ENCODE data around the gene PCLO.

The PCLO gene

GRCh38 chr7:82755705-82756551 is 406.8 kb downstream of the PCLO start:
- H3K9me3 ChIP-seq (replicated peaks in 1 of 11) = no peaks in the 10 kb centered on the region
- H3K36me3 ChIP-seq = no peaks in the 10 kb centered on the region
- H4K20me1 ChIP-seq = no peaks in the 10 kb centered on the region
- no peaks in the 10 kb centered on the region for H3K27me3 ChIP-seq
- H3K4me1 ChIP-seq = no peaks in the 10 kb centered on the region
- H3K9ac ChIP-seq = no peak overlapping the region
- no peak overlapping the region for H3K4me3 ChIP-seq
- H3K4me2 ChIP-seq = no peak overlapping the region
- H3K27ac ChIP-seq = no peak overlapping the region
- no peak for TF ChIP-seq Cebpa-rat (IDR thresholded peaks at IDR 0.05)

GRCh38 chr7:82750007-82750406 is 412.7 kb downstream of the PCLO start:
- H3K9ac ChIP-seq = no peak overlapping the region
- H3K36me3 ChIP-seq = no peaks in the 10 kb centered on the region
- no peak overlapping the region for H3K4me2 ChIP-seq
- no peak overlapping the region for H3K27ac ChIP-seq
- H3K4me1 ChIP-seq = no peaks in the 10 kb centered on the region
- H3K4me3 ChIP-seq = no peak overlapping the region
- no peaks in the 10 kb centered on the region for H3K27me3 ChIP-seq
- TF ChIP-seq Cebpa-rat (IDR thresholded peaks at IDR 0.05) = no peak
- no peaks in the 10 kb centered on the region for H3K9me3 ChIP-seq (replicated peaks in 1 of 11)
- H4K20me1 ChIP-seq = no peaks in the 10 kb centered on the region

GRCh38 chr7:82745820-82746219 is 416.9 kb downstream of the PCLO start:
- Histone ChIP-seq H3K36me3 (no peaks in the 10 kb centered on the region), H3K27me3 (no peaks in the 10 kb centered on the region), H3K4me1 (no peaks in the 10 kb centered on the region), H3K9ac (no peak overlapping the region), H3K27ac (no peak overlapping the region), H3K4me2 (no peak overlapping the region), H3K9me3 (replicated peaks in 1 of 11) (no peaks in the 10 kb centered on the region), H3K4me3 (no peak overlapping the region), H4K20me1 (no peaks in the 10 kb centered on the region)
- TF ChIP-seq Cebpa-rat (IDR thresholded peaks at IDR 0.05) = no peak

GRCh38 chr7:82745117-82745516 is 417.6 kb downstream of the PCLO start:
- no peak overlapping the region for H3K4me2 ChIP-seq
- H3K9ac ChIP-seq = no peak overlapping the region
- H3K9me3 ChIP-seq (replicated peaks in 1 of 11) = no peaks in the 10 kb centered on the region
- H4K20me1 ChIP-seq = no peaks in the 10 kb centered on the region
- no peak overlapping the region for H3K27ac ChIP-seq
- no peak overlapping the region for H3K4me3 ChIP-seq
- no peaks in the 10 kb centered on the region for H3K36me3 ChIP-seq
- TF ChIP-seq Cebpa-rat (IDR thresholded peaks at IDR 0.05) = no peak
- H3K27me3 ChIP-seq = no peaks in the 10 kb centered on the region
- no peaks in the 10 kb centered on the region for H3K4me1 ChIP-seq

- no peaks in the 10 kb centered on the region for H3K9me3 ChIP-seq (replicated peaks in 1 of 11)
- no peak overlapping the region for H3K27ac ChIP-seq
- no peak for TF ChIP-seq Cebpa-rat (IDR thresholded peaks at IDR 0.05)
- H3K4me2 ChIP-seq = no peak overlapping the region
- no peaks in the 10 kb centered on the region for H3K36me3 ChIP-seq
- no peak overlapping the region for H3K4me3 ChIP-seq
- H3K9ac ChIP-seq = no peak overlapping the region
- H3K27me3 ChIP-seq = no peaks in the 10 kb centered on the region
- no peaks in the 10 kb centered on the region for H3K4me1 ChIP-seq
- no peaks in the 10 kb centered on the region for H4K20me1 ChIP-seq
These were observed 420.5 kb downstream of the PCLO start for GRCh38 chr7:82742163-82742562.

- H3K27ac ChIP-seq = no peak overlapping the region
- H3K4me1 ChIP-seq = no peaks in the 10 kb centered on the region
- H3K9me3 ChIP-seq (replicated peaks in 1 of 11) = no peaks in the 10 kb centered on the region
- no peaks in the 10 kb centered on the region for H3K27me3 ChIP-seq
- H3K4me3 ChIP-seq = no peak overlapping the region
- no peaks in the 10 kb centered on the region for H4K20me1 ChIP-seq
- no peak for TF ChIP-seq Cebpa-rat (IDR thresholded peaks at IDR 0.05)
- no peak overlapping the region for H3K4me2 ChIP-seq
- no peaks in the 10 kb centered on the region for H3K36me3 ChIP-seq
- no peak overlapping the region for H3K9ac ChIP-seq
These were observed 421.2 kb downstream of the PCLO start for GRCh38 chr7:82741493-82741892.

- no peaks in the 10 kb centered on the region for H3K9me3 ChIP-seq (replicated peaks in 1 of 11)
- no peaks in the 10 kb centered on the region for H3K27me3 ChIP-seq
- no peak overlapping the region for H3K27ac ChIP-seq
- H4K20me1 ChIP-seq = no peaks in the 10 kb centered on the region
- H3K4me1 ChIP-seq = no peaks in the 10 kb centered on the region
- no peak overlapping the region for H3K4me3 ChIP-seq
- TF ChIP-seq Cebpa-rat (IDR thresholded peaks at IDR 0.05) = no peak
- H3K36me3 ChIP-seq = no peaks in the 10 kb centered on the region
- H3K4me2 ChIP-seq = no peak overlapping the region
- no peak overlapping the region for H3K9ac ChIP-seq
These were observed 422.3 kb downstream of the PCLO start for GRCh38 chr7:82740246-82740848.

GRCh38 chr7:82736633-82737032 is 426.1 kb downstream of the PCLO start:
- Histone ChIP-seq H3K9me3 (replicated peaks in 1 of 11) (no peaks in the 10 kb centered on the region), H3K4me3 (no peak overlapping the region), H4K20me1 (no peaks in the 10 kb centered on the region), H3K4me2 (no peak overlapping the region), H3K27ac (no peak overlapping the region), H3K27me3 (no peaks in the 10 kb centered on the region), H3K4me1 (no peaks in the 10 kb centered on the region), H3K9ac (no peak overlapping the region), H3K36me3 (no peaks in the 10 kb centered on the region)
- TF ChIP-seq Cebpa-rat (IDR thresholded peaks at IDR 0.05) = no peak

GRCh38 chr7:82732677-82733076 is 430.0 kb downstream of the PCLO start:
- no peak overlapping the region for H3K4me3 ChIP-seq
- no peaks in the 10 kb centered on the region for H3K9me3 ChIP-seq (replicated peaks in 1 of 11)
- H3K4me1 ChIP-seq = no peaks in the 10 kb centered on the region
- H3K27ac ChIP-seq = no peak overlapping the region
- H3K36me3 ChIP-seq = no peaks in the 10 kb centered on the region
- no peak overlapping the region for H3K4me2 ChIP-seq
- no peaks in the 10 kb centered on the region for H3K27me3 ChIP-seq
- no peak overlapping the region for H3K9ac ChIP-seq
- H4K20me1 ChIP-seq = no peaks in the 10 kb centered on the region
- TF ChIP-seq Cebpa-rat (IDR thresholded peaks at IDR 0.05) = no peak
